GM10248 (cell line): Measurements from ENCODE around the gene TIGD1.

ENCODE experiments used
- CTCF ChIA-PET: fragments of 300-600 bp; sonication (Branson Sonifier 250); formaldehyde crosslinking; extraction: SDS; loops from one replicate; lab custom pipeline; 2021; ENCODE audit warnings: antibody characterized with exemption; lab: Yijun Ruan, JAX
- POLR2A ChIA-PET: fragments of 350-650 bp; sonication (Branson Sonifier 250); formaldehyde crosslinking; extraction: SDS; loops from one replicate; lab custom pipeline; 2020; ENCODE audit warnings: antibody characterized with exemption; lab: Yijun Ruan, JAX
- DNase-seq: peaks from one replicate; pipeline ENCODE4 v3.0.0; 2012; ENCODE audit errors: extremely low spot score
- CTCF ChIP-seq: IDR thresholded peaks from 2 replicates; pipeline ENCODE4 v1.5.1; 2012; ENCODE audit warnings: mild to moderate bottlenecking, low read depth; ENCODE audit errors: extremely low read depth, missing control alignments, control extremely low read depth

TIGD1 gene

GRCh38 chr2:232588680-232589585, 38.6 kb upstream of the TIGD1 start:
- DNase-seq = no peak
- POLR2A ChIA-PET = no interaction called here
- no peak for TF ChIP-seq CTCF
- CTCF ChIA-PET = interaction anchor here (1.6 kb wide), 1 partner anchor 9 kb away, joined by 9 read pairs; no protein-coding TSS in a partner anchor

GRCh38 chr2:232588031-232588430, 37.7 kb upstream of the TIGD1 start:
- ChIA-PET POLR2A (no interaction called here), CTCF (interaction anchor here (0.9 kb wide), 1 partner anchor 56 kb away, joined by 3 read pairs; no protein-coding TSS in a partner anchor)
- DNase-seq = no peak
- no peak for TF ChIP-seq CTCF

DNA sequence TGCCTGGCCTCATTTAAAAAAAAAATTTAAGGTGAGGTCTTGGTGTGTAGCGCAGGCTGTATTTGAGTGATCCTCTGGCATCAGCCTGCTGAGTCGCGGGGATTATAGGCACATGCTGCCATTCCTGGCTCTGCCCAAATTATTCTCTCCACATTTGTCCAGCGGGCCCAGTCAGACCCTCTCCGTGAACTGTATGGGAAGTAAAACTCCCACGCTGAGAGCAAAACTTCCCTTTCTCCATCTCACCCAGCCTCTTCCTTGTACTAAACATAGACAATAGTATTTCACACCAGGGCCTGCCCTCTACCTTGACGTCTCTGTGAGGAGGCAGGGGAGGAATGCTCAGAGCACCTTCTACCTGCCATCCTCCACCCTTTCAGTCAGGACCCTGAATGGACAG, 37.2 kb upstream of the TIGD1 start:
- ChIA-PET POLR2A (no interaction called here), CTCF (interaction anchor here (0.9 kb wide), 1 partner anchor 56 kb away, joined by 3 read pairs; no protein-coding TSS in a partner anchor)
- DNase-seq = no peak
- no peak for TF ChIP-seq CTCF

DNA sequence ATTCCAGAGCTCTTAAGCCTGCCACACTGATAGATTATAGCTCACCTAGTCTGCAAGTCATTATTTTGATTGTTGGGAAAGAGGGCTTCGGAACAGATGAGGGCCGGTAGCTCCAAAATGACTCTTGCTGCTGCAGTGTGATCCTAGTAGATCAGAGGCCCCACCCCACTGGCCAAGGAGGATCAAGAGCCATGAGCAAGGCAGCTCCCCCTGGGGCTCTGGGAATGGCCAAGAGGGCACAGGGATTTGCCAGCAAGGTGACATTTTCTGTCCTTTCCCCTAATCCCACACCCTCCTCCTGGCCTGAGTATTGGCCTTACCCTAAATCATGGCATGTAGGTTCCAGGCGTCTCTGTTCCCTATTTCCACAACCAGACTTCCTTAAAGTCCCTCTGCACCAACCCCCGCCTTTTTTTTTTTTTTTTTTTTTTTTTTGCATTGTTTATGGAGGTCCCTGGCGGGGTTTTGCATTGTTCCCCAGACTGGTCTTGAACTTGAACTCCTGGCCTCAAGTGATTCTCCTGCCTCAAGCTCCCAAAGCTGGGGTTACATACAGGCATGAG, 36.7 kb upstream of the TIGD1 start:
- no peak for TF ChIP-seq CTCF
- CTCF ChIA-PET = interaction anchor here (0.8 to 0.9 kb wide), 2 partner anchors 18 to 55 kb away, joined by 3 read pairs; no protein-coding TSS in a partner anchor
- POLR2A ChIA-PET = no interaction called here
- DNase-seq = no peak

DNA sequence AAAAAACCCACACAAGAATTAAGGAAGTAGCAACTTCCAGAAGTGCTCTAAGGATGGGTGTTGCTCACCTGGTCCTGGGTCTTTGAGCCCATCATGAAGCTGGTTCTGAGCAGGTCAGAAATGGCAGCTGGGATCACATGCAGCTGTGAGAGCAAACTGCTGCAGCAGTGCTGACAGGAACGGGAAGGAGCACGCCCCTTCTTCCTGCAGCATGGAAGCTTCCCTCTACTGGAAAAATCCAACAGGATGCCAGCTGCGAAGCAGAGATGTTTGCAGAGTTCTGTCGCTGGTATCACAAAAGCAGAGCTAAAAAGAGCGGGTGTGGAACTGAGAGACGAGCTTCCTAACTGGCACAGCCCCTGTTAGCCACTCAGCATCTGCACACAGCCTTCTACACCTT, 33.9 kb upstream of the TIGD1 start:
- no peak for TF ChIP-seq CTCF
- CTCF ChIA-PET = interaction anchor here (1.2 kb wide), 1 partner anchor 9 kb away, joined by 4 read pairs; no protein-coding TSS in a partner anchor
- DNase-seq = no peak
- POLR2A ChIA-PET = no interaction called here

DNA sequence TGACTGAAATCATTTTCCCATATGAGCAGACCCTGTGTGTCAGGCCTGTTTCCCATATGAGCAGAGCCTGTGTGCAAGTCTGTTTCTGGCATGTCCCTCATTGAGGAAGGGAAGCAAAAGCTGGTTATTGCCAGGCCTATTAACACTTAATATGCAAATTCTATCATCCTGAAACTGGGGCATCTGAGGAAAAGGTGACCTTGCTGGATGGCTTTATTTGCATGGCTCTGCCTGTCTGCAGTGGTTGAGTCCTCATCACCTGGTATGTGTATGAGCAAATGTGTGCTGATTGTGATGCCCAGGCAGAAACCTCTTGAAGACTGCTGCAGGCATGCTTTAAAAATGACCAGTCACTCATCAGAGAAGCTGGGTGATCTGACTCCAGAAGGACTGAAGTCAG, 31.4 kb upstream of the TIGD1 start:
- ChIA-PET POLR2A (no interaction called here), CTCF (no interaction called here)
- DNase-seq = no peak
- TF ChIP-seq CTCF = no peak
